DOHH2 (cell line): ENCODE results near the gene TNN.

Experiments
- H3F3A ChIP-seq: fragments of 200-600 bp; sonication (generic), shearing (Covaris generic); 2 replicates; pipeline ENCODE4 v1.6.0; 2016; ENCODE audit warnings: antibody characterized with exemption, mild to moderate bottlenecking; ENCODE audit not compliant: control insufficient read depth, insufficient read depth
- H3K27ac ChIP-seq: fragments of 200-600 bp; sonication (generic); 2 replicates; pipeline ENCODE4 v1.5.1; 2014; ENCODE audit warnings: low read depth, mild to moderate bottlenecking, low read length, moderate library complexity
- H3K27me3 ChIP-seq: fragments of 200-600 bp; sonication (generic); 2 replicates; pipeline ENCODE4 v1.6.1; 2014; ENCODE audit warnings: mild to moderate bottlenecking, low read length, mixed read lengths; ENCODE audit not compliant: control insufficient read depth
- H3K36me3 ChIP-seq: fragments of 200-600 bp; sonication (generic); 2 replicates; pipeline ENCODE4 v1.6.1; 2014; ENCODE audit warnings: mild to moderate bottlenecking, low read length, moderate library complexity, mixed read lengths; ENCODE audit not compliant: control insufficient read depth
- H3K4me1 ChIP-seq: fragments of 200-600 bp; sonication (generic); 2 replicates; pipeline ENCODE4 v1.6.1; 2014; ENCODE audit warnings: mild to moderate bottlenecking, low read length, mixed read lengths; ENCODE audit not compliant: control insufficient read depth
- H3K4me2 ChIP-seq: fragments of 200-600 bp; sonication (generic); 2 replicates; pipeline ENCODE4 v1.6.0; 2014; ENCODE audit warnings: mild to moderate bottlenecking, low read length, moderate library complexity
- H3K4me3 ChIP-seq: fragments of 200-600 bp; sonication (generic); 2 replicates; pipeline ENCODE4 v1.5.1; 2014; ENCODE audit warnings: mild to moderate bottlenecking, low read length, mixed read lengths
- H3K79me2 ChIP-seq: fragments of 200-600 bp; sonication (generic); 2 replicates; pipeline ENCODE4 v1.6.1; 2014; ENCODE audit warnings: mild to moderate bottlenecking, low read length, mixed read lengths; ENCODE audit not compliant: control insufficient read depth
- H3K9me2 ChIP-seq: fragments of 200-600 bp; sonication (generic); replicated peaks from 2 replicates; pipeline ENCODE4 v1.6.1; 2014; ENCODE audit warnings: mild to moderate bottlenecking, low read length, mixed read lengths; ENCODE audit not compliant: control insufficient read depth
- H3K9me3 ChIP-seq: fragments of 200-600 bp; sonication (generic); 2 replicates; pipeline ENCODE4 v1.6.1; 2014; ENCODE audit warnings: antibody characterized with exemption, low read length, mixed read lengths; ENCODE audit not compliant: control insufficient read depth, insufficient read depth
- H4K20me1 ChIP-seq: fragments of 200-600 bp; sonication (generic); 2 replicates; pipeline ENCODE4 v1.6.0; 2014; ENCODE audit warnings: low read depth, mild to moderate bottlenecking, antibody characterized with exemption, low read length, moderate library complexity; ENCODE audit not compliant: control insufficient read depth, insufficient read depth
- EZH2phosphoT487 ChIP-seq: fragments of 200-600 bp; sonication (generic); IDR thresholded peaks from 2 replicates; pipeline ENCODE4 v1.6.1; 2017; ENCODE audit warnings: borderline replicate concordance, mild to moderate bottlenecking, antibody characterized with exemption, low read length, moderate library complexity, mixed read lengths
- TF ChIP-seq, protein P1 (sequence below): fragments of 200-600 bp; sonication (generic); IDR thresholded peaks from one replicate; pipeline ENCODE4 v1.5.1; 2014; ENCODE audit warnings: antibody characterized with exemption, mild to moderate bottlenecking, low read depth, low read length; ENCODE audit not compliant: poor library complexity, severe bottlenecking

TNN gene

DNA sequence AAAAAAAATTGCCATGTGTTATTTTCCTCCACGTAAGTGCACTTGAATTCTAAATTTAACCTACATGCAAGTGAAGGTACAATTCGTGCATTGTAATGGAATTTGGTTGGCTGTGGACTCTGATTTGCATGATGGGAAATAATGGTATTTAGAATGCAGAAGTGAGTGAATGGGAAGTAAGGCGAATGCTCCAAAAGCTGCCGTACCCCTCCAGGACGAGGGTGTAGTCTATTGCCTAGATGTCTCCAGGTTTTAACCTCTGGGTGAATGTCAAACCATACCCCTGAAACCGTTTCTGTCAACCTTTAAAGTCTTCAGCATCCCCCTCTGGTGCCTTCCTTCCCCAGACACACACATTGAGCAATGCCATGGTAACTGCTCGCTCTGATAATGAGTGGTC lies 80.4 kb downstream of the TNN start:
- Histone ChIP-seq H3K9me3 (no peaks in the 10 kb centered on the region), H3K4me1 (peaks cover 10% of the 10 kb centered on the region), H4K20me1 (no peaks in the 10 kb centered on the region), H3F3A (no peaks in the 10 kb centered on the region), H3K4me2 (no peak overlapping the region), H3K27me3 (peaks cover 80% of the 10 kb centered on the region), H3K36me3 (no peaks in the 10 kb centered on the region), H3K27ac (no peak overlapping the region), H3K4me3 (no peak overlapping the region), H3K79me2 (no peaks in the 10 kb centered on the region), H3K9me2 (no peaks in the 10 kb centered on the region)
- TF ChIP-seq EZH2phosphoT487: no peak
- TF ChIP-seq, protein P1, sequence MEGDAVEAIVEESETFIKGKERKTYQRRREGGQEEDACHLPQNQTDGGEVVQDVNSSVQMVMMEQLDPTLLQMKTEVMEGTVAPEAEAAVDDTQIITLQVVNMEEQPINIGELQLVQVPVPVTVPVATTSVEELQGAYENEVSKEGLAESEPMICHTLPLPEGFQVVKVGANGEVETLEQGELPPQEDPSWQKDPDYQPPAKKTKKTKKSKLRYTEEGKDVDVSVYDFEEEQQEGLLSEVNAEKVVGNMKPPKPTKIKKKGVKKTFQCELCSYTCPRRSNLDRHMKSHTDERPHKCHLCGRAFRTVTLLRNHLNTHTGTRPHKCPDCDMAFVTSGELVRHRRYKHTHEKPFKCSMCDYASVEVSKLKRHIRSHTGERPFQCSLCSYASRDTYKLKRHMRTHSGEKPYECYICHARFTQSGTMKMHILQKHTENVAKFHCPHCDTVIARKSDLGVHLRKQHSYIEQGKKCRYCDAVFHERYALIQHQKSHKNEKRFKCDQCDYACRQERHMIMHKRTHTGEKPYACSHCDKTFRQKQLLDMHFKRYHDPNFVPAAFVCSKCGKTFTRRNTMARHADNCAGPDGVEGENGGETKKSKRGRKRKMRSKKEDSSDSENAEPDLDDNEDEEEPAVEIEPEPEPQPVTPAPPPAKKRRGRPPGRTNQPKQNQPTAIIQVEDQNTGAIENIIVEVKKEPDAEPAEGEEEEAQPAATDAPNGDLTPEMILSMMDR: no peak

- H3F3A ChIP-seq: no peaks in the 10 kb centered on the region
- peaks cover 23% of the 10 kb centered on the region for H3K4me1 ChIP-seq
- H3K79me2 ChIP-seq: no peaks in the 10 kb centered on the region
- peaks cover 62% of the 10 kb centered on the region for H3K27me3 ChIP-seq
- H3K9me2 ChIP-seq: no peaks in the 10 kb centered on the region
- no peak overlapping the region for H3K4me2 ChIP-seq
- H3K9me3 ChIP-seq: no peaks in the 10 kb centered on the region
- H3K36me3 ChIP-seq: no peaks in the 10 kb centered on the region
- no peak overlapping the region for H3K27ac ChIP-seq
- no peak for TF ChIP-seq EZH2phosphoT487
- TF ChIP-seq, protein P1: no peak
- H3K4me3 ChIP-seq: no peak overlapping the region
- H4K20me1 ChIP-seq: no peaks in the 10 kb centered on the region
Measured at GRCh38 chr1:175150596-175151319, 83.1 kb downstream of the TNN start.

- H3K79me2 ChIP-seq: no peaks in the 10 kb centered on the region
- no peak overlapping the region for H3K4me2 ChIP-seq
- no peak overlapping the region for H3K27ac ChIP-seq
- no peaks in the 10 kb centered on the region for H3K9me2 ChIP-seq
- H3K9me3 ChIP-seq: no peaks in the 10 kb centered on the region
- H4K20me1 ChIP-seq: no peaks in the 10 kb centered on the region
- no peaks in the 10 kb centered on the region for H3K36me3 ChIP-seq
- TF ChIP-seq, protein P1: peak; percentile 85
- TF ChIP-seq EZH2phosphoT487: no peak
- peaks cover 53% of the 10 kb centered on the region for H3K27me3 ChIP-seq
- H3K4me1 ChIP-seq: peaks cover 30% of the 10 kb centered on the region
- H3K4me3 ChIP-seq: no peak overlapping the region
- H3F3A ChIP-seq: 0 out of 2 replicates have a peak, but pooled peaks cover under 1% of the 10 kb centered on the region
Measured at GRCh38 chr1:175152006-175152652, 84.5 kb downstream of the TNN start.
